K562 (cell line): ENCODE data around the gene SMARCC1. TPM values are rescaled to one million over a fixed set of nuclear protein-coding genes. Genes with fewer than 3 reads are reported as not detected.

Source experiments
- ATAC-seq: fragments of 200-7000 bp; cut with Tn5 transposase; 3 replicates; pipeline ENCODE4 v1.9.1; 2020; ENCODE audit warnings: moderate library complexity
- BruUV-seq: library from RNA; stranded (reverse); fragments of 400-500 nt; replicated peaks from 2 replicates; lab custom pipeline; 2021; lab: Mats Ljungman, UMichigan
- CTCF ChIA-PET: fragments of 300-600 bp; formaldehyde crosslinking; extraction: SDS; loops from one replicate; lab custom pipeline; 2021; ENCODE audit warnings: low intra/inter-chr PET ratio; lab: Yijun Ruan, JAX
- POLR2A ChIA-PET: fragments of 300-600, 350-650 bp; sonication (Branson Sonifier 250); formaldehyde crosslinking; extraction: SDS; loops from one replicate; lab custom pipeline; 2021; ENCODE audit warnings: antibody characterized with exemption, inconsistent platforms; lab: Yijun Ruan, JAX
- DNase-seq, 4 experiments: peaks; one replicate each; pipeline versions ENCODE4 v3.0.0 to v3.0.0-alpha.2; 2011 to 2018; ENCODE audit warnings: low spot score in 3 of 4, mixed read lengths in 3 of 4; ENCODE audit errors: extremely low read depth in 1 of 4
- FAIRE-seq: peaks from 2 replicates; lab custom pipeline; 2011; peaks lifted over from hg19 to GRCh38; lab: Jason Lieb, UNC
- H2AFZ ChIP-seq: 2 replicates; pipeline ENCODE4 v1.6.0; 2011; ENCODE audit warnings: low read depth, low read length, control low read depth, inconsistent platforms
- H3K27ac ChIP-seq: fragments of 200-600 bp; 3 replicates; pipeline ENCODE4 v1.8.0; 2011; ENCODE audit warnings: low read depth, mild to moderate bottlenecking, control low read depth, inconsistent platforms, low read length, moderate library complexity, mixed read lengths; ENCODE audit errors: extremely low read depth
- H3K27me3 ChIP-seq, 2 experiments: fragments of 300-600 bp in 1 of 2; 2 replicates in 1 of 2; 3 replicates in 1 of 2; pipeline versions ENCODE4 v1.6.0 to v1.8.0; 2011; ENCODE audit warnings: inconsistent platforms in 2 of 2, low read length in 2 of 2, mild to moderate bottlenecking in 1 of 2, mixed read lengths in 1 of 2, moderate library complexity in 1 of 2; ENCODE audit not compliant: control insufficient read depth in 2 of 2, insufficient read depth in 2 of 2
- H3K36me3 ChIP-seq: fragments of 300-600 bp; 3 replicates; pipeline ENCODE4 v1.8.0; 2011; ENCODE audit warnings: mild to moderate bottlenecking, low read length, inconsistent platforms; ENCODE audit not compliant: control insufficient read depth, insufficient read depth
- H3K4me1 ChIP-seq, 2 experiments: fragments of 200-600 bp in 1 of 2; replicated peaks in 1 of 2; 2 replicates in 1 of 2; 3 replicates in 1 of 2; pipeline versions ENCODE4 v1.5.1 to v1.8.0; 2011; ENCODE audit warnings: inconsistent platforms in 2 of 2, low read length in 2 of 2, mild to moderate bottlenecking in 1 of 2, mixed read lengths in 1 of 2, moderate library complexity in 1 of 2; ENCODE audit not compliant: control insufficient read depth in 2 of 2, insufficient read depth in 2 of 2
- H3K4me2 ChIP-seq: 2 replicates; pipeline ENCODE4 v1.6.1; 2011; ENCODE audit warnings: low read length, control low read depth, inconsistent platforms, mixed read lengths; ENCODE audit not compliant: insufficient read depth
- H3K4me3 ChIP-seq: fragments of 200-600 bp; sonication (generic), shearing (Covaris generic); 2 replicates; pipeline ENCODE4 v1.5.1; 2016; ENCODE audit warnings: control low read depth, inconsistent platforms
- H3K79me2 ChIP-seq: fragments of 200-600 bp; 3 replicates; pipeline ENCODE4 v1.8.0; 2011; ENCODE audit warnings: low read length, inconsistent platforms; ENCODE audit not compliant: control insufficient read depth, insufficient read depth
- H3K9ac ChIP-seq, 2 experiments: 2 replicates each; pipeline versions ENCODE4 v1.6.0 to v1.6.1; 2011; ENCODE audit warnings: low read depth in 2 of 2, low read length in 2 of 2, control low read depth in 1 of 2, inconsistent platforms in 1 of 2, mild to moderate bottlenecking in 1 of 2, mixed read lengths in 1 of 2; ENCODE audit not compliant: insufficient read depth in 1 of 2
- H3K9me1 ChIP-seq: one replicate; pipeline ENCODE4 v1.6.0; 2011; ENCODE audit warnings: inconsistent platforms, mild to moderate bottlenecking, low read length, moderate library complexity; ENCODE audit not compliant: control insufficient read depth, insufficient read depth
- H3K9me3 ChIP-seq: replicated peaks from 2 replicates; pipeline ENCODE4 v1.5.1; 2011; ENCODE audit warnings: low read depth, low read length, inconsistent platforms; ENCODE audit not compliant: control insufficient read depth, insufficient read depth
- H4K20me1 ChIP-seq: replicated peaks from 2 replicates; pipeline ENCODE4 v1.6.1; 2011; ENCODE audit warnings: low read length, inconsistent platforms, mixed read lengths; ENCODE audit not compliant: control insufficient read depth, insufficient read depth
- BMI1 ChIP-seq: fragments of 150-350 bp; IDR thresholded peaks from 2 replicates; pipeline ENCODE4 v1.6.1; 2014; ENCODE audit warnings: low read length
- E2F8 ChIP-seq: fragments of 450-650 bp; IDR thresholded peaks from 2 replicates; pipeline ENCODE4 v1.7.1; 2018; ENCODE audit warnings: mild to moderate bottlenecking, low read depth; ENCODE audit not compliant: partially characterized antibody
- EHMT2 ChIP-seq: fragments of 450-650 bp; IDR thresholded peaks from 2 replicates; pipeline ENCODE4 v1.6.1; 2018; ENCODE audit warnings: antibody characterized with exemption
- FOXP1 ChIP-seq: sonication (generic); formaldehyde crosslinking; IDR thresholded peaks from 2 replicates; pipeline ENCODE4 v1.8.0; 2022; ENCODE audit warnings: mild to moderate bottlenecking, missing genetic modification reagents
- HES1 ChIP-seq: fragments of 450-650 bp; IDR thresholded peaks from 2 replicates; pipeline ENCODE4 v1.6.1; 2016; ENCODE audit warnings: low read depth, mild to moderate bottlenecking, moderate library complexity
- KLF6 ChIP-seq: fragments of 250-450 bp; sonication (Bioruptor Pico); IDR thresholded peaks from 2 replicates; pipeline ENCODE4 v1.4.0; 2020; ENCODE audit warnings: mild to moderate bottlenecking, moderate library complexity, borderline replicate concordance
- MTA1 ChIP-seq: fragments of 450-650 bp; IDR thresholded peaks from 2 replicates; pipeline ENCODE4 v1.6.1; 2017; ENCODE audit warnings: borderline replicate concordance
- TCFL5 ChIP-seq: fragments of 250-450 bp; sonication (Bioruptor Pico); conservative IDR thresholded peaks from 2 replicates; pipeline ENCODE4 v1.6.1; 2021; ENCODE audit warnings: mild to moderate bottlenecking, moderate library complexity, matching md5 sums
- ZNF41 ChIP-seq: fragments of 250-450 bp; sonication (Bioruptor Pico); conservative IDR thresholded peaks from 2 replicates; pipeline ENCODE4 v1.4.0; 2020; ENCODE audit warnings: mild to moderate bottlenecking
- ZNF695 ChIP-seq: fragments of 450-650 bp; formaldehyde crosslinking; IDR thresholded peaks from 2 replicates; pipeline ENCODE4 v1.4.0; 2020; ENCODE audit warnings: mild to moderate bottlenecking, moderate library complexity
- WGBS: fragments of 100-300 bp; shearing (Covaris generic); methylation state at CpG from one replicate; pipeline ENCODE4 v1.1.6; 2016; ENCODE audit warnings: low coverage, mixed read lengths; ENCODE audit not compliant: insufficient coverage; ENCODE audit errors: missing lambda C conversion rate; 5-methylcytosine and 5-hydroxymethylcytosine counted together
- in situ Hi-C: fragments of 300-500 bp; cut with MboI; formaldehyde crosslinking; loops from 4 replicates; pipeline ENCODE4 v1.15.0; 2018; ENCODE audit warnings: inconsistent platforms, mixed read lengths
- intact Hi-C: fragments of 100-400 bp; cut with micrococcal nuclease; formaldehyde crosslinking; loops from 2 replicates; pipeline ENCODE4 v1.14.2; 2022
- polyA plus RNA-seq, 8 experiments: library from polyadenylated mRNA; depleted of rRNA in 4 of 8; stranded (reverse) in 5 of 8; unstranded in 3 of 8; fragments of >200 nt; fragmentation: Nextera tagmentation in 2 of 8; fragmentation: Illumina TruSeq in 1 of 8; extraction: Ambion mirVana in 2 of 8; extraction: Trizol in 1 of 8; gene quantifications; 2 replicates each; pipeline versions ENCODE4 v1.2.1 to v1.2.3, GENCODE V29; 2011 to 2014; ENCODE audit warnings: inconsistent platforms in 1 of 8, missing spikeins in 1 of 8
- total RNA-seq, 7 experiments: library from RNA; depleted of rRNA in 6 of 7; stranded (reverse); fragments of >200 nt in 6 of 7; fragmentation: Illumina TruSeq in 2 of 7; extraction: Trizol in 2 of 7; gene quantifications; 2 replicates each; pipeline versions ENCODE4 v1.2.1 to v1.2.3, GENCODE V29; 2011 to 2021; ENCODE audit warnings: low replicate concordance in 1 of 7
- TF ChIP-seq, protein P1 (sequence below): sonication (generic); formaldehyde crosslinking; IDR thresholded peaks from 2 replicates; pipeline ENCODE4 v1.9.0; 2022; ENCODE audit warnings: mild to moderate bottlenecking, missing genetic modification reagents

The SMARCC1 gene
- total and polyA plus RNA-seq, 9 of the 15 experiments (the other 6 are each of a cell fraction or from before 2014, with no cell fraction given), result 20.7 to 199 (median 66.0) TPM

DNA sequence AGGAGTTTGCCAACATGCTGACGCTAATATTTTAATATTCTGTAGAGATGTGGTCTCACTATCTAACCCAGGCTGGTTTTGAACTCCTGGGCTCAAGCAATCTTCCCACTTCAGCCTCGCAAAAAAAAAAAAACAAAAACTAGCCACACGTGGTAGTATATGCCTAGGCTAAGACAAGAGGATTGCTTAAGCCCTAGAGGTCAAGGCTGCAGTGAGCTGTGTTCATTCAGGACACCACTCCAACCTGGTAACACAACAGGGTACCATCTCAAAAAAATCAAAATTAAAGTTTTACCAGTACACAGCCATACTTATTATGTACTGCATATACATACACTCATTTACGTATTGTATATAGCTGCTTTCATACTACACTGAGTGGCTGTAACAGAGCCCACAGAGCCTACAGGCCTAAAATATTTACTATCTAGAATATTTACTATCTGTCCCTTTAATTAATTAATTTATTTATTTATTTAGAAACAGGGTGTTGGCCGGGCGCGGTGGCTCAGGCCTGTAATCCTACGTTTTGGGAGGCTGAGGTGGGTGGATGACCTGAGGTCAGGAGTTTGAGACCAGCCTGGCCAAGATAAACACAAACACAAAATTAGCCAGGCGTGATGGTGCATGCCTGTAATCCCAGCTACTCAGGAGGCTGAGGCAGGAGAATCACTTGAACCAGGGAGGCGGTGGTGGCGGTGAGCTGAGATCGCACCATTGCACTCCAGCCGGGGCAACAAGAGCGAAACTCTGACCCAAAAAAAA lies 23.2 kb downstream of the SMARCC1 start:
- Histone ChIP-seq H3K4me3 (no peak overlapping the region), H3K9ac (no peak overlapping the region), H4K20me1 (no peaks in the 10 kb centered on the region), H3K36me3 (peaks cover 65% of the 10 kb centered on the region), H3K9me1 (no peaks in the 10 kb centered on the region), H3K4me2 (no peak overlapping the region), H3K27ac (no peak overlapping the region), H3K9me3 (no peaks in the 10 kb centered on the region), H3K27me3 (no peaks in the 10 kb centered on the region), H2AFZ (no peak overlapping the region)
- ChIA-PET CTCF (no interaction called here), POLR2A (interaction anchor here (0.5 to 1.2 kb wide), 6 partner anchors 11 to 1240 kb away, joined by 3 to 5 read pairs (median 3); no protein-coding TSS in a partner anchor)
- intact Hi-C loops (no loop called here), in situ Hi-C loops (no loop called here)
- FAIRE-seq (no peak), DNase-seq (no peak), ATAC-seq (no peak)
- TF ChIP-seq FOXP1 (CRISPR knock-in tag) (no peak), TCFL5 (CRISPR knock-in tag) (no peak), E2F8 (no peak), ZNF41 (CRISPR knock-in tag) (no peak), BMI1 (no peak), MTA1 (no peak), HES1 (no peak), ZNF695 (no peak), EHMT2 (no peak), KLF6 (CRISPR knock-in tag) (no peak)
- TF ChIP-seq, protein P1, sequence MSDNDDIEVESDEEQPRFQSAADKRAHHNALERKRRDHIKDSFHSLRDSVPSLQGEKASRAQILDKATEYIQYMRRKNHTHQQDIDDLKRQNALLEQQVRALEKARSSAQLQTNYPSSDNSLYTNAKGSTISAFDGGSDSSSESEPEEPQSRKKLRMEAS (CRISPR knock-in tag), result no peak
- TF ChIP-seq, all 486 proteins: peak for 0
- Histone ChIP-seq H3K4me1 (peaks cover 17% of the 10 kb centered on the region in 2 experiments; a peak in 4 of 5 replicates), H3K79me2 (peaks cover 89% of the 10 kb centered on the region)
- 82% methylated on average over 10 of the region's 14 CpGs for WGBS
- no TSS peak for BruUV-seq
